NCI-H2081 treated with DMSO at 0.1 percent for 48 hours (cell line): ENCODE results near the gene XPR1.
"Not testable (repeated sequence)": the region's sequence is repeated elsewhere in the genome, so short reads cannot be mapped to it uniquely, and the experiment has no call there.

Experiments
- DNase-seq: peaks from one replicate; lab custom pipeline; 2025; lab: John Stamatoyannopoulos, UW

XPR1 gene

GRCh38 chr1:180722586-180722985 lies 90.8 kb downstream of the XPR1 start:
- no peak for DNase-seq

- no peak for DNase-seq
Measured at GRCh38 chr1:180724055-180724454, 92.2 kb downstream of the XPR1 start.

GRCh38 chr1:180726024-180726423 lies 94.2 kb downstream of the XPR1 start:
- not testable (repeated sequence) for DNase-seq

- not testable (repeated sequence) for DNase-seq
Measured at GRCh38 chr1:180727751-180728150, 95.9 kb downstream of the XPR1 start.

GRCh38 chr1:180728472-180729106 lies 96.8 kb downstream of the XPR1 start:
- DNase-seq = no peak

GRCh38 chr1:180731131-180731530 lies 99.3 kb downstream of the XPR1 start:
- DNase-seq = no peak

GRCh38 chr1:180732866-180733265 lies 101.0 kb downstream of the XPR1 start:
- DNase-seq = no peak

GRCh38 chr1:180734366-180734765 lies 102.5 kb downstream of the XPR1 start:
- DNase-seq = no peak

GRCh38 chr1:180742663-180743062 lies 110.8 kb downstream of the XPR1 start:
- no peak for DNase-seq

GRCh38 chr1:180743868-180744267 lies 112.0 kb downstream of the XPR1 start:
- DNase-seq = no peak

GRCh38 chr1:180745098-180745497 lies 113.3 kb downstream of the XPR1 start:
- DNase-seq = no peak

GRCh38 chr1:180751921-180752320 lies 120.1 kb downstream of the XPR1 start:
- no peak for DNase-seq

- DNase-seq = no peak
Measured at GRCh38 chr1:180754453-180754852, 122.6 kb downstream of the XPR1 start.

- DNase-seq = no peak
Measured at GRCh38 chr1:180757657-180758056, 125.8 kb downstream of the XPR1 start.

GRCh38 chr1:180762796-180763195 lies 131.0 kb downstream of the XPR1 start:
- no peak for DNase-seq

- DNase-seq = no peak
Measured at GRCh38 chr1:180765151-180765550, 133.3 kb downstream of the XPR1 start.

GRCh38 chr1:180769889-180770288 lies 138.1 kb downstream of the XPR1 start:
- DNase-seq = no peak

- DNase-seq = no peak
Measured at GRCh38 chr1:180773210-180773865, 141.5 kb downstream of the XPR1 start.

GRCh38 chr1:180775801-180776200 lies 144.0 kb downstream of the XPR1 start:
- no peak for DNase-seq

GRCh38 chr1:180777072-180777689 lies 145.4 kb downstream of the XPR1 start:
- no peak for DNase-seq

- DNase-seq = no peak
Measured at GRCh38 chr1:180778782-180779398, 147.1 kb downstream of the XPR1 start.

- no peak for DNase-seq
Measured at GRCh38 chr1:180779584-180779983, 147.8 kb downstream of the XPR1 start.

- DNase-seq = no peak
Measured at GRCh38 chr1:180781718-180782117, 149.9 kb downstream of the XPR1 start.
